HepG2 (cell line): ENCODE data around the gene CROCC.

Source experiments
- GABPA ChIP-seq, 2 experiments: IDR thresholded peaks; 2 replicates each; pipeline ENCODE4 v1.6.1; 2011 to 2016; ENCODE audit warnings: low read depth in 2 of 2, low read length in 1 of 2, missing biosample characterization in 1 of 2, missing genetic modification characterization in 1 of 2
- GATAD2A ChIP-seq: IDR thresholded peaks from 2 replicates; pipeline ENCODE4 v1.6.1; 2016
- SMAD1 ChIP-seq: sonication (generic); formaldehyde crosslinking; IDR thresholded peaks from 2 replicates; pipeline ENCODE4 v1.4.0; 2020; ENCODE audit warnings: missing genetic modification reagents, low read depth, mild to moderate bottlenecking, borderline replicate concordance
- ZBTB21 ChIP-seq: sonication (generic); formaldehyde crosslinking; IDR thresholded peaks from 2 replicates; pipeline ENCODE4 v1.4.0; 2020; ENCODE audit warnings: missing genetic modification reagents

DNA sequence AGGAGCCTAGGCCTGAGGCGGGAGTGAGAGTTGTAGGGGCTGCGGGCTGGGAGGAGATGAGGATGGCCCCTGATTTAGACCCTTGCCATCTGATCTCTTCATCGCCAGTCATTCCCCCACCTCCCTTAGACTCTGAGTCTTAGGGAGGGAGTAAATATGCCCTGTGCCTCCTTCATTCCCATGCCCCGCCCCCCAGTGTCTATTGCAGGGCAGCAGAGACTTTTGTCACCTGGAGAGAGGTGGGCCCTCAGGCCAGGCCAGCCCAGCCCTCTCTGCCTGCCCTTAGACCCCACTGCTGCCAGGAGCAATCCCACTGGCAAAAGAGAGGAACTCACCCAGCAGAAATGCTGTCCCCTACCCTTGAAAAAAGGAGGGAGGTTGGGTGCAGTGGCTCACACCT lies 61.9 kb downstream of the CROCC start:
- TF ChIP-seq SMAD1 (CRISPR knock-in tag) = no peak
- TF ChIP-seq GABPA (IDR thresholded peaks at IDR 0.05; ENCODE audit: low read depth, low read length) = no peak
- no peak for TF ChIP-seq GABPA (CRISPR knock-in tag; IDR thresholded peaks at IDR 0.05; ENCODE audit: low read depth)
- TF ChIP-seq ZBTB21 (CRISPR knock-in tag) = no peak
- TF ChIP-seq GATAD2A (CRISPR knock-in tag) = no peak
